Gastroesophageal sphincter (tissue), 3 donors: ENCODE data around the gene ZNF468.

Experiments used
- CTCF ChIP-seq, 4 experiments: fragments of 200-600 bp in 2 of 4; fragments of 450-650 bp in 2 of 4; sonication (generic) in 1 of 4; IDR thresholded peaks; one replicate each; pipeline ENCODE4 v1.5.1; 2017 to 2019; ENCODE audit warnings: antibody characterized with exemption in 4 of 4, mild to moderate bottlenecking in 2 of 4, moderate library complexity in 2 of 4
- POLR2A ChIP-seq, 2 donors: fragments of 450-650 bp; IDR thresholded peaks; one replicate each; pipeline ENCODE4 v1.6.1; 2017; ENCODE audit warnings: antibody characterized with exemption in 2 of 2, mild to moderate bottlenecking in 2 of 2, moderate library complexity in 1 of 2
- POLR2AphosphoS5 ChIP-seq: sonication (generic); formaldehyde crosslinking; IDR thresholded peaks from one replicate; pipeline ENCODE4 v1.6.1; 2017; ENCODE audit warnings: antibody characterized with exemption

DNA sequence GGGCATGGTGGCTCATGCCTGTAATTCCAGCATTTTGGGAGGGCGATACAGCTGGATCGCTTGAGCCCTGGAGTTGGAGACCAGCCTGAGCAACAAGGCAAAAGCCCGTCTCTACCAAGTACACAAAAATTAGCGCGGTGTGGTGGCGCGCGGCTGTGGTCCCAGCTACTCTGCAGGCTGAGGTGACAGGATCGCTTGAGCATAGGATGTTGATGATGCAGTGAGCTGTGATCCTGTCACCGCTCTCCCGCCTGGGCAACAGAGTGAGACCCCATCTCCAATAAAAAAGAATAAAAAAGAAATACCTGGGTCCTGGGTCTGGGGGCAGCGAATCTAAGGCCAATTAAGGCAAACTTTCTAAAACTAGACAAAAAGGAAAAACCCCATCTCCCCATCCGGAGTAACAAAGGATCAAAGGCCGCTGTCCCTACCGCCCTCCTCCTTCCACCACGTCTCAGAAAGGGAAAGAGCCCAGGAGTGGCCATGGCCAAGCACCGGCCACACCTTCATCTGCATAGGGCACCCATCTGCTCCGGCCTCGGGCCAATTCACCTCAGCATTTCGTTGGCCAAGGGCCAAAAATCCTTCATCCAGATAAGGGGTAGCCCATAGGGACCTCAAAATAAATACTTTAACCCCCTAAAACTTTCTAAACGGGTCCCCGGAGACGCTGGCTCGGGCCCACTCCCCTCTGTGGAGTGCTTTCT is 39.2 kb upstream of the ZNF468 start:
- TF ChIP-seq POLR2AphosphoS5 (no peak), CTCF (IDR thresholded peaks at IDR 0.05) (no peak), POLR2A (IDR thresholded peaks at IDR 0.05) (no peak)
